A549 treated with AZD2906 at 1 μM for 4 hours (cell line): Measurements from ENCODE around the gene NUP58. TPM values are rescaled to one million over a fixed set of nuclear protein-coding genes. Genes with fewer than 3 reads are reported as not detected.

ENCODE experiments used
- total RNA-seq: library from RNA; stranded (reverse); fragments of 200-300 nt; extraction: Qiagen RNA extraction; gene quantifications from 5 replicates; pipeline ENCODE4 v1.2.3, GENCODE V29; 2022

NUP58 gene, protein sequence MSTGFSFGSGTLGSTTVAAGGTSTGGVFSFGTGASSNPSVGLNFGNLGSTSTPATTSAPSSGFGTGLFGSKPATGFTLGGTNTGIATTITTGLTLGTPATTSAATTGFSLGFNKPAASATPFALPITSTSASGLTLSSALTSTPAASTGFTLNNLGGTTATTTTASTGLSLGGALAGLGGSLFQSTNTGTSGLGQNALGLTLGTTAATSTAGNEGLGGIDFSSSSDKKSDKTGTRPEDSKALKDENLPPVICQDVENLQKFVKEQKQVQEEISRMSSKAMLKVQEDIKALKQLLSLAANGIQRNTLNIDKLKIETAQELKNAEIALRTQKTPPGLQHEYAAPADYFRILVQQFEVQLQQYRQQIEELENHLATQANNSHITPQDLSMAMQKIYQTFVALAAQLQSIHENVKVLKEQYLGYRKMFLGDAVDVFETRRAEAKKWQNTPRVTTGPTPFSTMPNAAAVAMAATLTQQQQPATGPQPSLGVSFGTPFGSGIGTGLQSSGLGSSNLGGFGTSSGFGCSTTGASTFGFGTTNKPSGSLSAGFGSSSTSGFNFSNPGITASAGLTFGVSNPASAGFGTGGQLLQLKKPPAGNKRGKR
- 16.4 to 21.2 TPM (median 17.2 TPM) in 5 replicates for total RNA-seq

DNA sequence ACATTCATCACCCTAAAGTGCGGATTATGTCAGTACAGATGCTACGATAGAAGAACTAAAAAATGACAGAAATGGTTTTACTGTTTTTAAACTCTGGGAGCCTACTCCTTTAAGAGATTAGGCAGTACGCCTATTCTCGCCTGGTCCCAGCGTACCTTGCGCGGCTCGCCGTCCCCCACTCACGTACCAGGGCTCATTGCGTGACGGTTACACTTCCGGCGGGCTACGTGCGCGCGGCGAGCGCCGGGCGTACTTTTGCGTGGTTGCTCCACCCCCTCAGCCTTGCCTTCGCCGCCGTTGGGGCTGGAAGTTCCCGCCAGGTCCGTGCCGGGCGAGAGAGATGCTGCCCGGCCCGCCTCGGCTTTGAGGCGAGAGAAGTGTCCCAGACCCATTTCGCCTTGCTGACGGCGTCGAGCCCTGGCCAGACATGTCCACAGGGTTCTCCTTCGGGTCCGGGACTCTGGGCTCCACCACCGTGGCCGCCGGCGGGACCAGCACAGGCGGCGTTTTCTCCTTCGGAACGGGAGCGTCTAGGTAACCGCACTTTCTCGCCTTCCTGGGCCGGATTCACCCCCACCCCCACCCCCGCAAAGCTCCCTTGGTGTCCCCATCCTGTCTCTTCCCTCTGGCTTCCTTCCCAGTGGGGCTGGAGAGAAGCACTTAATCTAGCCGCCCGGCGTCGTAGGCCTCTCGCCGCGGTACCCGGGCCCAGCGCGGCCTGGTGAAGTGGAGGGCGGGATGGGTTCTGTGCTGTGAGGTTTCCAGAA lies at the start of gene NUP58:
TSS of gene NUP58 (plus strand) at position 279 of the 767 bp plus-strand sequence. CDS start at position 428, 149 bp downstream.

GRCh38 chr13:25286969-25287961 lies 14.2 kb upstream of the NUP58 start, which contains the start of gene MTMR6:
Gene MTMR6, minus strand, starts transcription at chr13:25287488. Its CDS starts 241 bp downstream, at chr13:25287247.

GRCh38 chr13:25371875-25372283 lies 70.5 kb downstream of the NUP58 start, which contains the start of gene ATP8A2:
Gene ATP8A2, plus strand, starts transcription at chr13:25371974. Its CDS starts 239 bp downstream, at chr13:25372213.

Other genes with a start within 250 kb of the NUP58 start
- gene PABPC3, start 205.5 kb upstream of the NUP58 start, total RNA-seq = 0.10 to 0.18 TPM (median 0.16 TPM) in 5 replicates
- not detected in 5 replicates for gene AMER2, start 129.3 kb upstream of the NUP58 start, total RNA-seq
- gene MTMR6, start 14.1 kb upstream of the NUP58 start, total RNA-seq = 7.6 to 10.3 TPM (median 8.8 TPM) in 5 replicates
- 0.01 to 0.07 TPM (median 0.02 TPM) in 3 of 5 replicates, not detected in the others for gene ATP8A2, start 70.3 kb downstream of the NUP58 start, total RNA-seq